MM.1S (cell line): ENCODE data around the gene SYT17.

Experiments used
- EZH2 ChIP-seq: fragments of 300-600 bp; sonication (generic); optimal IDR thresholded peaks from 2 replicates; pipeline ENCODE3; 2017; ENCODE audit warnings: low read depth, mild to moderate bottlenecking, antibody characterized with exemption, low read length, mixed read lengths
- TF ChIP-seq, protein P1 (sequence below): fragments of 300-600 bp; sonication (generic); IDR thresholded peaks from 2 replicates; pipeline ENCODE4 v1.5.1; 2016; ENCODE audit warnings: antibody characterized with exemption, low read length, mixed read lengths

DNA sequence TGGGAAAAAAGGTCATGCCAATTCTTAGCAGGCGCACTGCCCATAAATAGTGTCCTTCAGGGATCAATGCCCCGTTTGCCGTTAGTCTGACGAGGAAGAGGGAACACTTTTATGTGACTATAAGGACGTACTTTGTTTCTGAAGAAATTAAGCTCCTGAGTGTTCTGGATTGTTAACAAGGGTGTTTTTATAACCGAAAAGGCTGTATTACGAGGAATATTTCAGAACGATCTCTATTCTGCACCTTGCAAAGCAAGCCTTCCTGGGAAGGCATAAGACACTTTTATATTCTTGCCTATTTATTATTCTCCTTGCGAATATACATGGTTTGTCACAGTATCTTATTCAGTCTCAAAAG is 24.5 kb upstream of the SYT17 start:
- TF ChIP-seq, protein P1, sequence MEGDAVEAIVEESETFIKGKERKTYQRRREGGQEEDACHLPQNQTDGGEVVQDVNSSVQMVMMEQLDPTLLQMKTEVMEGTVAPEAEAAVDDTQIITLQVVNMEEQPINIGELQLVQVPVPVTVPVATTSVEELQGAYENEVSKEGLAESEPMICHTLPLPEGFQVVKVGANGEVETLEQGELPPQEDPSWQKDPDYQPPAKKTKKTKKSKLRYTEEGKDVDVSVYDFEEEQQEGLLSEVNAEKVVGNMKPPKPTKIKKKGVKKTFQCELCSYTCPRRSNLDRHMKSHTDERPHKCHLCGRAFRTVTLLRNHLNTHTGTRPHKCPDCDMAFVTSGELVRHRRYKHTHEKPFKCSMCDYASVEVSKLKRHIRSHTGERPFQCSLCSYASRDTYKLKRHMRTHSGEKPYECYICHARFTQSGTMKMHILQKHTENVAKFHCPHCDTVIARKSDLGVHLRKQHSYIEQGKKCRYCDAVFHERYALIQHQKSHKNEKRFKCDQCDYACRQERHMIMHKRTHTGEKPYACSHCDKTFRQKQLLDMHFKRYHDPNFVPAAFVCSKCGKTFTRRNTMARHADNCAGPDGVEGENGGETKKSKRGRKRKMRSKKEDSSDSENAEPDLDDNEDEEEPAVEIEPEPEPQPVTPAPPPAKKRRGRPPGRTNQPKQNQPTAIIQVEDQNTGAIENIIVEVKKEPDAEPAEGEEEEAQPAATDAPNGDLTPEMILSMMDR, result no peak
- TF ChIP-seq EZH2, result no peak
